Choroid plexus epithelial cell (primary cell): ENCODE results near the gene TMEM175.
"Not testable (repeated sequence)": the region's sequence is repeated elsewhere in the genome, so short reads cannot be mapped to it uniquely, and the experiment has no call there.

Source experiments
- DNase-seq: peaks from one replicate; pipeline ENCODE4 v3.0.0-alpha.2; 2010; ENCODE audit warnings: low read depth
- H3K4me3 ChIP-seq: 2 replicates; pipeline ENCODE4 v1.5.1; 2011; ENCODE audit warnings: low read depth, mild to moderate bottlenecking, control low read depth, low read length, moderate library complexity
- CTCF ChIP-seq: conservative IDR thresholded peaks from 2 replicates; pipeline ENCODE4 v1.5.1; 2011; ENCODE audit warnings: low read depth, mild to moderate bottlenecking, control low read depth, inconsistent platforms, low read length, moderate library complexity

Gene TMEM175

DNA sequence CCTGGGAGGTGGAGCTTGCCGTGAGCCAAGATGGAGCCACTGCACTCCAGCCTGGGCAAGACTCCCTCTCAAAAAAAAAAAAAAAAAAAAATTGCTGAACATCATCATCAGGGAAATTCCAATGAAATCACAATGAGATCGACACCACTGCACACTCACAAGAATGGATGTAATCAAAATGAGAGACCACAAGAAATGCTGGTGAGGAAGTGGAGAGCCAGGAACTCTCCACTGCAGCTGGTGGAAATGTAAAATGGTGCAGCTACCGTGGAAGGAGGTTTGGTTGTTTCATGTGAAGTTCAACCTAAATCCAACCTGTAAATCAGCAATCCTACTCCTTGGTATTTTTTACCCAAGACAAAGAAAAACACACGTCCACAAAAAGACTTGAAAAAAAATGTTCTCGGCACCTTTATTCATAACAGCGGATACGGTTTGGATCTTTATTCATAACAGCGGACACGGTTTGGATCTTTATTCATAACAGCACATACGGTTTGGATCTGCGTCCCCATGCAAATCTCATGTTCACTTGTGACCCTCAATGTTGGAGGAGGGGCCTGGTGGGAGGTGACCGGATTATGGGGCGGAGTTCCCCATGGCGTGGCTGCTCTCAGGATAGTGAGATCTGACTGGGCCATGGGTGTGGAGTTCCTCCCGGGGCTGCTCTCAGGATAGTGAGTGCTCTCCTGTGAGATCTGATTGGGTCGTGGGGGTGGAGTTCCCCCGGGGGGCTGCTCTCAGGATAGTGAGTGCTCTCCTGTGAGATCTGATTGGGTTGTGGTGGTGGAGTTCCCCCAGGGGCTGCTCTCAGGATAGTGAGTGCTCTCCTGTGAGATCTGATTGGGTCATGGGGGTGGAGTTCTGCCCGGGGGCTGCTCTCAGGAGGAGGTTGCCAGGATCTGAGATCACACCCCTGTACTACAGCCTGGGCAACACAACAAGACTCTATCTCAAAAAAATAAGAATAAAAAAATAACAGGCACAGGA, 7.9 kb upstream of the TMEM175 start:
- TF ChIP-seq CTCF, result no peak
- H3K4me3 ChIP-seq, result no peak overlapping the region
- peak; percentile 56 for DNase-seq

DNA sequence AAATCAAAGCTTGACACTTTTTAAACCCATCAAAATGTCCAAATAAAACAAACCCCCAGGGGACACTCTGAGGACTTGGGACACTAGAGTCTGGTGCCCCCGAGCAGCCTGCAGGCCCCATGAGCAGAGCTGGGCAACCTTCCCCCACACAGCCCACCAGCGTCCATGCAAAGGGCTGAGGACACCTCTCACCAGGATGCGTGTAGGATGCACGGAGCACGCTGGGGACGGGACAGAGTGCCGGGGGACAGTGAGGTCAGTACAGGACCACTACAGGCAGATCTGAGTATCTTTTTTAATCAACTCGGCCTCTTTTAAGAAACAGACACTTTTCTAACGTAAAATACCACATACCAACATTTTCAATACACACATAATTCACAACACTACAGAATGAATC, 7.1 kb upstream of the TMEM175 start:
- DNase-seq, result no peak
- H3K4me3 ChIP-seq, result no peak overlapping the region
- no peak for TF ChIP-seq CTCF

DNA sequence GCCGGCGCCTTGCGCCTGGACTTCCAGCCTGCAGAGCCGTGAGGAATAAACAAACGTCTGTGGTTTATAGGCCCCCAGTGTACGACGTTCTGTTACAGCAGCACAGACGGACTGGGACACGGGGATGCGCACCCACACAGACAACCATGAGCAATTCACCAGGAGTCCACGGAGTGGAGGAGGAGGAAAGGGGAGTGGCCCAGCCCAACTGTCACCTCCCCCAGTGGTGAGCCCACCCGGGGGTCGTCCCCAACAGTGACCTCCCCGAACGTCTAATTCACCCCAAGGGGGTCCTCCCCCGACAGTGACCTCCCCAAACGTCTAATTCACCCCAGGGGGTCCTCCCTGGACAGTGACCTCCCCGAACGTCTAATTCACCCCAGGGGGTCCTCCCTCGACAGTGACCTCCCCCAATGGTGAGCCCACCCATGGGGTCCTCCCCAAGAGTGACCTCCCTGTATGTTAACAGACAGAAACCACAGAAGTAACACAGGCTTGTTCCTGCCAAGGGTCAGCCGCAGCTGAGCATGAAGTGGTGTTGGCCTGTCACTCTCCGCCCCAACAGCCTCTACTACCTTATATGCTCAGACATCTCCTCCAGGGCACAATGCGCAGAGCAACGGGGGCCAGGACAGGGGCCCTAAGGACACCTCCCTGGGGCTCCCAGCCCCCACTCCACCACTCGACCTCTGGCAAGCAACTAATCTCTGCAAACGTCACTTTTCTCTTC, 6.3 kb upstream of the TMEM175 start:
- peak; percentile 23 for DNase-seq
- no peak for TF ChIP-seq CTCF
- H3K4me3 ChIP-seq, result no peak overlapping the region

- no peak for DNase-seq
- H3K4me3 ChIP-seq, result no peak overlapping the region
- TF ChIP-seq CTCF, result peak; percentile 58
Observed at GRCh38 chr4:926538-926937, 5.7 kb upstream of the TMEM175 start.

DNA sequence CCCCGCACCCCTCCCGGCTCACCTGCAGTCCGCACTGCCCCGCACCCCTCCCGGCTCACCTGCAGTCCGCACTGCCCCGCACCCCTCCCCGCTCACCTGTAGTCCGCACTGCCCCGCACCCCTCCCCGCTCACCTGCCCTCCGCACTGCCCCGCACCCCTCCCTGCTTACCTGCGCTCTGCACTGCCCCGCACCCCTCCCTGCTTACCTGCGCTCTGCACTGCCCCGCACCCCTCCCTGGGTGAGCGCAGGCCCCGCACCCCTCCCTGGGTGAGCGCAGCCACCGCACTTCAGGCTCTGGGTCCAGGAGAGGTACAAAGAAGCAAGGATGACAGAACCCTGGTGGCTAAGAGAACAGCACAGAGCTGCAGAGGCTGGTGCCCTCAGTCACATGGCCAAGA, 4.7 kb upstream of the TMEM175 start:
- DNase-seq, result not testable (repeated sequence)

DNA sequence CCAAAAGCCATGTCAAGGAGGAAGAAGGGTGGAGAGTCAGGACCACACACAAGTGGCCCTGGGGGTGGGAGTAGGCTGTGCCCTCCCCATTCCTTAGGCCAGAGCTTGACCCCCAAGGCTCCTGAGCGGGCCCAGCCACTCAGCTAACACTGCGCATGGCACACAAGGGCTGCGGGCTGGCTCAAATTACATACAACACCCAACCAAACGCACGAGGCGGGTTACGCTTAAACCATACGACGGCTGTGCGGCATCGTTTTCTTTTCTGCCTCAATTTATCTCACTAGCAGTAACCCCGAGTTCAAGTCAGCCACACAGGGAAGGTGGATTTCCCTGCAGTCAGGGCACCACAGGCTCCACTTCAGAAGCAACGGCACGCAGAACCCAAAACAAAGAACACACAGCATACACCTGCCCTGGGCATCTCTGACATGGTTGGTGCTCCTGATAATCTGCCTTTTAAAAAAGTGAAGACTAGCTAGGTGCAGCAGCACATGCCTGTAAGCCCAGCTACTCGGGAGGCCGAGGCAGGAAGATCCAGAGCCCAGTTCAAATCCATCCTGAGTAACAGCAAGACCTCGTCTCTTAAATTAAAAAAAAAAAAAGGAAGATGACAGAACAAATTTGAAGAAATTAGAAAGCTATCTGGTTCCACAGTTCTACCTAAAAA, 3.0 kb upstream of the TMEM175 start:
- H3K4me3 ChIP-seq, result no peak overlapping the region
- TF ChIP-seq CTCF, result no peak
- no peak for DNase-seq

More for the DNA sequence above, 4.7 kb upstream of the TMEM175 start:
- not testable (repeated sequence) for H3K4me3 ChIP-seq

DNA sequence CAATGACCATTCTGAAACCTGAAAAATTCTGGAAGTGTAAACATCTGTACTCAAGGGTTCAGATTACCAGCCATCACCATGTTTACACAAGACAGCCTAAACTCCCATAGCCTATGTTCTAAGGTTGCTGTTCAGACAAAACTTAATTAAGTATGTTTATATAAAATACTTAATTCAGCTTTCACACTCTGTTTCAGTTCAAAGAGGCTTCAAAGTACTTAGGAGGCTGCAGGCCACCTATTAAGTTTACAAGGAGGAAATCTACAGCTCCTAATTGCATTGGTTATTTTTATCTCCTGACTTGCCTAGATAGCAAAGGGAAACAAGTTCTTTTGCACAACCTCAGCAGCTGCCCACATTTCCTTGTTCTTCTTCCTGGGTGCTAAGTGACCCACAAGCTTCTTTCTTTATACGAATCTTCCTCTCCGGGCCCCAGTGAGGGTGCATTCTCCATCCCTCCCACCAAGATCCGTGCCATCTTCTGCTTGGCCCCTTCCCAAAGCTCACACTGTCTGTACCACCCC, 2.2 kb upstream of the TMEM175 start:
- DNase-seq, result peak; percentile 45
- TF ChIP-seq CTCF, result no peak
- H3K4me3 ChIP-seq, result peak overlapping the region; percentile 20
